GM21717 (cell line): ENCODE results near the gene ZNF701.

Experiments
- ATAC-seq: cut with Tn5 transposase; IDR thresholded peaks from one replicate; pipeline ENCODE4 v1.9.1; 2021; ENCODE audit warnings: mild to moderate bottlenecking, moderate library complexity; ENCODE audit not compliant: unreplicated experiment

The ZNF701 gene

DNA sequence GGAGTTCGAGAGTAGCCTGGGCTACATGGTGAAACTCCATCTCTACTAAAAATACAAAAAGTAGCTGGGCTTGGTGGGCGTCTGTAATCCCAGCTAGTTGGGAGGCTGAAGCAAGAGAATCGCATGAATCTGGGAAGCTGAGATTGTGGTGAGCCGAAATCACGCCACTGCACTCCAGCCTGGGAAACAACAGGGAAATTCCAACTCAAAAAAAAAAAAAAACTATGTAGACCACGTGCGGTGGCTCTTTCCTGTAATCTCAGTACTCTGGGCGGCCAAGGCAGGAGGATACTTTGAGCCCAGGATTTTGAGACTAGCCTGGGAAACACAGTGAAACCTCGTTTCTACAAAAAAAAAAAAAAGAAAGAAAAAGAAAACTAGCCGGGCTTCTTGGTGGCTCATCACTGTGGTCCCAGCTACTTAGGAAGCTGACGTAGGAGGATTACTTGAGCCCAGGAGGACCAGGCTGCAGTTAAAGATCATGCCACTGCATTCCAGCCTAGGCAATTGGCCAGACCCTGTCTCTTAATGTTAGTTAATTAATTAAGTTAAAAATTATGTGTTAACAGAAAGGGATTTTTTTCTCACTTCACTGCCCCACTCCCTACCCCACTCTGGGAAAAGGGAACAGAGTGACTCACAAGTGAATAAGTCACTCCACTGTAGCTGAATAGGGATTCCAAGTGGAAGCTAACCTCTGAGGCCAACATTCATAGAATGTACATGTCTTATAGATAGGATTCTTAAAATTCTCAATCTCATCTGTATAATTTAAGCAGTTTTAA, 65.9 kb downstream of the ZNF701 start:
- no peak for ATAC-seq
